ENCODE results near the gene GALNTL6.

GALNTL6 gene

DNA sequence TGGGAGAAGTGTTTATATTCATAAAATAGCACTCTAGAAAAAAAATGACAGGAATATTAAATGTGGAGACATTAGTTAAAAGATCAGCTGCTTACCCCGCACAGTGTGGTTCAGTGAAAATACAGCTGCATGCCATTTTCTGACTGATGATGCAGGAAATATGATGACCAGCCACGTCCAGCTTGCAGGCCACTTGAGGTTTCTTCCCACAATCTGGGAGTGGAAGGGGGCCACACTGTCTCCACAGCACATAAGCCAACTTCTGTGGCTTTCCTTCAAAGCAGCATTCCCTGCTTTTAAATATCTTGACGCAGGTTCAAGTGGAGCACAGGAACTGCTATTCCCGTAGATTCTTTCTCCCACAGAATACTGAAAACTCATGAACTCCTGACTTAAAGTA lies 1182.0 kb downstream of the GALNTL6 start:
- TF ChIP-seq, protein P1, sequence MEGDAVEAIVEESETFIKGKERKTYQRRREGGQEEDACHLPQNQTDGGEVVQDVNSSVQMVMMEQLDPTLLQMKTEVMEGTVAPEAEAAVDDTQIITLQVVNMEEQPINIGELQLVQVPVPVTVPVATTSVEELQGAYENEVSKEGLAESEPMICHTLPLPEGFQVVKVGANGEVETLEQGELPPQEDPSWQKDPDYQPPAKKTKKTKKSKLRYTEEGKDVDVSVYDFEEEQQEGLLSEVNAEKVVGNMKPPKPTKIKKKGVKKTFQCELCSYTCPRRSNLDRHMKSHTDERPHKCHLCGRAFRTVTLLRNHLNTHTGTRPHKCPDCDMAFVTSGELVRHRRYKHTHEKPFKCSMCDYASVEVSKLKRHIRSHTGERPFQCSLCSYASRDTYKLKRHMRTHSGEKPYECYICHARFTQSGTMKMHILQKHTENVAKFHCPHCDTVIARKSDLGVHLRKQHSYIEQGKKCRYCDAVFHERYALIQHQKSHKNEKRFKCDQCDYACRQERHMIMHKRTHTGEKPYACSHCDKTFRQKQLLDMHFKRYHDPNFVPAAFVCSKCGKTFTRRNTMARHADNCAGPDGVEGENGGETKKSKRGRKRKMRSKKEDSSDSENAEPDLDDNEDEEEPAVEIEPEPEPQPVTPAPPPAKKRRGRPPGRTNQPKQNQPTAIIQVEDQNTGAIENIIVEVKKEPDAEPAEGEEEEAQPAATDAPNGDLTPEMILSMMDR (IDR thresholded peaks at IDR 0.05; ENCODE audit: borderline replicate concordance, insufficient read depth, low read depth, low read length), result no peak
- H3K4me3 ChIP-seq (ENCODE audit: low read depth, low read length), result no peak overlapping the region

DNA sequence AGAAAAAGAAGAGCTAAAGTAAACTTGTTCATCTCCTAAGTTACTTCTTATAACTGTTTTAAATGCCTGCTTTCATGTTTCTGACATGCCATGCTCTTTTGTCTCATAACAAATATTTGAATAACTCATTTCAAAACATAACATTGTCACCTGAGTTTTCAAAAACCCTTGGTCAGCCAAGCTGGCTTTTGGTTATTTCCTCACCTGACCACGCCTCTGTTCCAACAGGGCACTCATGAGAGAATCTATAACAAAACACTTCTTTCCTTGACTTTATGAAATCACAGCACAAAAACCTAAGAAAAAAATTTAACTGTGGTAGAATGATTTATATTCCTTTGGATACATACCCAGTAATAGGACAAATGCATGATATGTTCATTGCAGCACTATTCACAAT lies 1182.5 kb downstream of the GALNTL6 start:
- no peak overlapping the region for H3K4me3 ChIP-seq (ENCODE audit: low read depth, low read length)
- TF ChIP-seq, protein P1 (IDR thresholded peaks at IDR 0.05; ENCODE audit: borderline replicate concordance, insufficient read depth, low read depth, low read length), result no peak

DNA sequence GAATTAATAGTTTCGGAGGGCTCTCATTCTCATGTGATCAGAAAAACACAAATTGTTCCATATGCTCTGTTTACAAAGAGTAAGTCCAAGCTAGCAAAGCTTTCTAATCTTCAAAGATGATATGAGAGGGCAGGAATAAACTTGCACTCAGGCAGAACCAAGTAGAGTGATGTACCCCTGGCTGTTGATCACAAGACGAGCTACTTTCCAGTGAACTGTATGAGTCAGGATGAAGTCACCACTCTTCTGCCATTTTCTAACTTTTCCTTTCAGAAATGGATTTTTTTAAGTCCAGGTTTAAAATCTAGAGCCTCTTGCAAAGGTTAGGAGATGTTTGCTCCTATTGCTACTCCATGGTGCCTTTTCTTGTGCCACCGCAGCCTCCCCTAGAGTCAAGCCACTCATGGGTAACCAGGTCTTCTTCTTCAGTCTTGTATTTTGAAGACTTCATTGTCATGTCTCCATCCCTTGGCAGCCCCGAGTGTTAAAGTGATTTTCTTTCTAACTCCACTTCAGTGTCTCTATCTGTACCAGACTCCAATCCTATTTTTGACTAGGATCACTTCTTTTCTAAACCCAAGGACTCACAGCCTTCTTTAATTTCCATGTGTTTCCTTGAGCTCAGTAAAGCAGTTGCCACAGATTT lies 1183.5 kb downstream of the GALNTL6 start:
- H3K4me3 ChIP-seq (ENCODE audit: low read depth, low read length), result no peak overlapping the region
- TF ChIP-seq, protein P1 (IDR thresholded peaks at IDR 0.05; ENCODE audit: borderline replicate concordance, insufficient read depth, low read depth, low read length), result no peak

DNA sequence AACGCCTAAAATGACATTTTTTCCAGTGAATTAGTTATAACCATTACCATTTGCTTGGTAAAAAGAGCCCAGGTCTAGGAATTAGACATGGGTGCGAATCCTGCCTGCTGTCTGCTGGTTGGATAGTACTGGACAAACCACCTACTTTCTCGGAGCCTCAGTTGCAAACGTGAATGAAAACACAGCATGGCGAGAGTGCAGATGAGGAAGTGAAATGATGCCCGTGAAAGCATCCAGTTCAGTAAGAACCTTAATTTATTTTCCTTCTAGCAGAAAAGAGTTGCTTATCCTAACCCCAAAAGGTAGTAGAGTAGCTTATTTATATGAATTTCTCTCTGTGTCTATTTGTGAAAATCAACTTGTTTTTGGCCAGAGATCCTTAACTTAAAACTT lies 1184.0 kb downstream of the GALNTL6 start:
- TF ChIP-seq, protein P1 (IDR thresholded peaks at IDR 0.05; ENCODE audit: borderline replicate concordance, insufficient read depth, low read depth, low read length), result no peak
- no peak overlapping the region for H3K4me3 ChIP-seq (ENCODE audit: low read depth, low read length)

DNA sequence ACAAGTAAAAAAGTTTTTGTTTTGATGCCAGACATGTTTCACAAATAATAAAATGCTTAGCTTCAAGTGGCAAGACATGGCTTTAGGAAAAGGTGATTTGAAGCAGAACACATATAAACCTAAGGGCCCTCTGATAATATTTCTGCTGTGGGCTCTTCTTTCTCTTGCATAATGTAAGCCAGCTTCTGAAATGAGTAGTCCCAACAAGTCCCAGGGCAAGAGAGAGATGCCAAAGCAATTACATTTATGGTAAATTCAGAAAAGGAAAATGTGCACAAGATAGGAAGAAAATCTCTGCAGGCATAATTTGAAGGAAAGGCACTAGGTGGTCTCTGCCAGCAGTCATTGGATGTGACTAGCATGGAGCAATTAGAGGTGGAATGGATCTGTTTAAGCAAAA lies 1184.7 kb downstream of the GALNTL6 start:
- TF ChIP-seq, protein P1 (IDR thresholded peaks at IDR 0.05; ENCODE audit: borderline replicate concordance, insufficient read depth, low read depth, low read length), result no peak
- no peak overlapping the region for H3K4me3 ChIP-seq (ENCODE audit: low read depth, low read length)

DNA sequence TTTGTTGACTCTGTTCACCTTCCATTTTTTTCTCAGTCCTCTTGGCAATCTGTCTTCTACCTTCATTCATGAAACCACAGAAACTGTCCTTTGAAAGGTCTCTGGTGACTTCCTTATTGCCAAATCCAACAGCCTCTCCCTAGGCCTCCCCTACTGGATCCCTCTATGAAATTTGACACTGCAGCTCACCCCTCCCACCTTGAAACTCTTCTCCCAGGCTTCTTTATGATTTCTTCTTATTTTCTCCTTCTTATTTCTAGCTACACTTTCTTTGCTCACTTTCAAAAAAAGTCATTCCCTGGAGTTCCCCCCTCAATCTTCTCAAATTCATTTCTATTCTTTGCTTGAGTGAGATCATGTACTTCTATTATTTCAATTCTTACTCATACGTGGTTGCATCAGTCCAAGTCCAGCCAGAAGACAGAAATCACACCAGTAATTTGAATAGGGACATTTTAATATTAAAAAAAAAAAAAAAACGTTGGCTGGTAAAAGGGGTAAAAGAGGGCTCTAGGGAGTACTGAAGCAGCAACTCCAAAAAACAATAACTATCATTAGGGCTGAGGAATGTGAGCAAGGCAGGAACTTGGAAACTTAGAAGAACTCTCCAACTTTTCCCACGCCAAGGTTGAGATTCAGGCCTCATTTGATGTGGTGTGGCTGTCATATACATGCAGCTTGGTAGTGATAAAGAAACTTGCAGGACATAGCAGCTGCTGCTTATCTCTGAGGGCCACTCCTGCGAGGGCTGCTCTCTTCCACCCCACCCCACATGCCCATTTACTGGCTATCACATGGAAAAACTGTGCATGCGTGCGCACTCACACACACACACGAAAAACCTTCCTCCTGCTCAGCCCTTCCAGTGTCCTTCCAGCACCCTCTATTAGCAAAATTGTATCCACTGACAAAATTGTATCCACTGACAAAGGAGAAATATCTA lies 1185.6 kb downstream of the GALNTL6 start:
- H3K4me3 ChIP-seq (ENCODE audit: low read depth, low read length), result no peak overlapping the region
- TF ChIP-seq, protein P1 (IDR thresholded peaks at IDR 0.05; ENCODE audit: borderline replicate concordance, insufficient read depth, low read depth, low read length), result no peak
